GM10266 (cell line): Measurements from ENCODE around the gene PXMP4.

ENCODE experiments used
- DNase-seq: peaks from one replicate; pipeline ENCODE4 v3.0.0; 2012; ENCODE audit errors: extremely low spot score
- CTCF ChIP-seq: IDR thresholded peaks from 2 replicates; pipeline ENCODE4 v1.5.1; 2012; ENCODE audit warnings: mild to moderate bottlenecking, low read depth; ENCODE audit not compliant: control insufficient read depth, insufficient read depth; ENCODE audit errors: missing control alignments

Gene PXMP4

GRCh38 chr20:33732166-33732970 lies 12.3 kb upstream of the PXMP4 start:
- DNase-seq = peak; percentile 89
- TF ChIP-seq CTCF = peak; percentile 29

- TF ChIP-seq CTCF = peak; percentile 92
- DNase-seq = peak; percentile 89
Observed at GRCh38 chr20:33731693-33732165, 11.6 kb upstream of the PXMP4 start, which contains the start of gene ZNF341. ZNF341 (plus strand) TSS chr20:33731996; CDS start chr20:33732022, 26 bp downstream.

- TF ChIP-seq CTCF = no peak
- no peak for DNase-seq
Observed at GRCh38 chr20:33730946-33731692, 11.0 kb upstream of the PXMP4 start.

- TF ChIP-seq CTCF = no peak
- no peak for DNase-seq
Observed at GRCh38 chr20:33729101-33729500, 9.0 kb upstream of the PXMP4 start.

GRCh38 chr20:33728463-33728862 lies 8.4 kb upstream of the PXMP4 start:
- no peak for DNase-seq
- TF ChIP-seq CTCF = no peak

GRCh38 chr20:33727806-33728205 lies 7.7 kb upstream of the PXMP4 start:
- no peak for DNase-seq
- no peak for TF ChIP-seq CTCF

GRCh38 chr20:33727115-33727479 lies 7.0 kb upstream of the PXMP4 start:
- no peak for DNase-seq
- no peak for TF ChIP-seq CTCF
